NCI-H2081 treated with DMSO at 0.1 percent for 48 hours (cell line): ENCODE results near the gene BRIP1.
"Not testable (repeated sequence)": the region's sequence is repeated elsewhere in the genome, so short reads cannot be mapped to it uniquely, and the experiment has no call there.

Experiments used
- DNase-seq: peaks from one replicate; lab custom pipeline; 2025; lab: John Stamatoyannopoulos, UW

The BRIP1 gene

GRCh38 chr17:61695779-61696337 is 167.5 kb downstream of the BRIP1 start:
- DNase-seq: no peak

GRCh38 chr17:61694095-61694494 is 169.2 kb downstream of the BRIP1 start:
- DNase-seq: no peak

GRCh38 chr17:61689610-61690180 is 173.6 kb downstream of the BRIP1 start:
- DNase-seq: no peak

- no peak for DNase-seq
These were observed 175.6 kb downstream of the BRIP1 start for GRCh38 chr17:61687769-61688168.

DNA sequence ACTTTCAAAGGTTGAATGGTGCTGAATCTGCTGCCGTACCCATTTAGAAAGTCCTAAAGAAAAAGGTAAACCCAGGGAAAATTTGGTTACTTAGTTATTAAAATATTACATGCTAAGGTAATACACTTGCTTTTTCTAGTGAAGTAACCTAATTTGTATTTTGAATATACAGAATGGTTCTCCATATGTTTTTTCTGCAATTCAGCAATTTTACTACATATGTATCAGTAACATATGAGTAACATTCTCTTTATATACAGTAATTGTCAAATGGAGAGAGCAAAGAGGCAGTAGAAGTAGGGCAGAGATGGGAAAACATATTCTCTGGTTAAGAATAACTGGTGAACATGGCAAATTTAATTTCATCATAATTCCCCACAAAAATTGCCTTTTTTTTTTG is 177.2 kb downstream of the BRIP1 start:
- no peak for DNase-seq

DNA sequence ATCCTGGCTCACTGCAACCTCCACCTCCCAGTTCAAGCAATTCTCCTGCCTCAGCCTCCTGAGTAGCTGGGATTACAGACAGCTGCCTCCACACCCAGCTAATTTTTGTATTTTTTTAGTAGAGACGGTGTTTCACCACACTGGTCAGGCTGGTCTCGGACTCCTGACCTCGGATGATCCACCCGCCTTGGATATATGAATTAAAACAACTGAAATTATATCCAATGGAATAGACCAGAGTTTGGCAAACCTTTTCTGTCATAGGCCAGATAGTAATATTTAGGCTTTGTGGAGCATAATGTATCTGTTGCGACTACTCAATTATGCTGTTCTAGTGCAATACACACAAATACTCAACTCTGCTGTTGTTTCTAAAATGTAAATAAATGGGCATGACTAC is 178.5 kb downstream of the BRIP1 start:
- DNase-seq: no peak

- no peak for DNase-seq
These were observed 179.2 kb downstream of the BRIP1 start for GRCh38 chr17:61684172-61684571.

DNA sequence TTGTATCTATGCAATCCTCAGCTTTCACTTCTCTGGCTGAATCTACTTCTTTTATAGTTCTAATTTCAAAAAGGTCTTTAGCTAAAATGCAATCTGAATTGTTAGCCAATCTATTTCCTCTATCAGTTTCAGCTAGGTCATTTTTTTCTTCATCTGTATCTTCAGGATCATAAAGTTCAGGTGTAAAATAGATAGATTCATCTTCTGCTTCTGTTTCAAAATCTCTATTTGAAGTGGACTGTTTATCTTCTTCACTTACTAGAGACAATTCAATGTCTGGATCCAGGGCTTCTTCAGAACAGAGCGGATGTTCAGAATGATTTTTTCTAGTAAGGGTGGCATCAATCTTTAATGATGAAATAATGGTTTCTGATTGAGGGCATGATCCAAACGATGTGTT is 179.9 kb downstream of the BRIP1 start:
- DNase-seq: no peak

DNA sequence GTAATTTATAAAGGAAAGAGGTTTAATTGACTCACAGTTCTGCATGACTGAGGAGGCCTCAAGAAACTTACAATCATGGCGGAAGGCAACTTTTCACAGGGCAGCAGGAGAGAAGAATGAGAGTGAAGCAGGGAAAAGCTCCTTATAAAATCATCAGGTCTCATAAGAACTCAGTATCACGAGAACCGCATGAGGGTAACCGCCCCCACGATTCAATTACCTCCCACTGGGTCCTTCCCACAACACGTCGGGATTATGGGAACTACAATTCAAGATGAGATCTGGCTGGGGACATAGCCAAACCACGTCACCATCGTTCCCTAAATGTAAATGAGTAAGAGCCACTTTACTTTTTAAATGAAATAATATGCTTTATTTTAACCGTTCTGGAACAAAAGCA is 182.4 kb downstream of the BRIP1 start:
- no peak for DNase-seq

DNA sequence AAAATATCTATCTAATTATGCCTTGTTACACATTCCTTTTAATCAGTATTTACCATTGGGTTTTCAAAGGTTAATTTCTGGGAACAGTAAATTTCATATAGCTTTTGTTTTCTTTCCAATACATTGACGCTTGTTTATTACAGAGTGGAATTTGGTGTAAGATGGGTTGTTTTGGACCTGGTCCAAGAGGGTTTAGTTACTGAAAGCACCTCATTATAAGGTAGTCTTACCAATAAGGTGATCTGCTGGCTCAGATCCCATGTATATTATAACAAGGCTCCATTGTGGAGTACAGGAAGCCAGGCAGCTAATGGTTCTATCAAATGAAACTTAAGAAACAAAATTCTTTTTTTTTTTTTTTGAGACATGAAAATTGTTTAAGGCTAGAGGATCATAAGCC is 185.0 kb downstream of the BRIP1 start:
- DNase-seq: peak; percentile 67

DNA sequence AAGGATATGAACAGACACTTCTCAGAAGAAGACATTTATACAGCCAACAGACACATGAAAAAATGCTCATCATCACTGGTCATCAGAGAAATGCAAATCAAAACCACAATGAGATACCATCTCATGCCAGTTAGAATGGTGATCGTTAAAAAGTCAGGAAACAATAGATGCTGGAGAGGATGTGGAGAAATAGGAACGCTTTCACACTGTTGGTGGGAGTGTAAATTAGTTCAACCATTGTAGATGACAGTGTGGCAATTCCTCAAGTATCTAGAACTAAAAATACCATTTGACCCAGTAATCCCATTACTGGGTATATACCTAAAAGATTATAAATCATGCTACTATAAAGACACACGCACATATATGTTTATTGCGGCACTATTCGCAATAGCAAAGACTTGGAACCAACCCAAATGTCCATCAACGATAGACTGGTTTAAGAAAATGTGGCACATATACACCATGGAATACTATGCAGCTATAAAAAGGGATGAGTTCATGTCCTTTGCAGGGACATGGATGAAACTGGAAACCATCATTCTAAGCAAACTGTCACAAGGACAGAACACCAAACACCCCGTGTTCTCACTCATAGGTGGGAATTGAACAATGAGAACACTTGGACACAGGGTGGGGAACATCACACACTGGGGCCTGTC is 186.0 kb downstream of the BRIP1 start:
- DNase-seq: not testable (repeated sequence)

DNA sequence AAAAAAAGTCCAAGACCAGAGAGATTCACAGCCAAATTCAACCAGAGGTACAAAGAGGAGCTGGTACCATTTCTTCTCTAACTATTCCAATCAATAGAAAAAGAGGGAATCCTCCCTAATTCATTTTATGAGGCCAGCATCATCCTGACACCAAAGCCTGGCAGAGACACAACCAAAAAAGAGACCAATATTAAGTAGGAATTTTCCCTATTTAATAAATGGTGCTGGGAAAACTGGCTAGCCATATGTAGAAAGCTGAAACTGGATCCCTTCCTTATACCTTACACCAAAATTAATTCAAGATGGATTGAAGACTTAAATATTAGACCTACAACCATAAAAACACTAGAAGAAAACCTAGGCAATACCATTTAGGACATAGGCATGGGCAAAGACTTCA is 186.8 kb downstream of the BRIP1 start:
- DNase-seq: not testable (repeated sequence)

DNA sequence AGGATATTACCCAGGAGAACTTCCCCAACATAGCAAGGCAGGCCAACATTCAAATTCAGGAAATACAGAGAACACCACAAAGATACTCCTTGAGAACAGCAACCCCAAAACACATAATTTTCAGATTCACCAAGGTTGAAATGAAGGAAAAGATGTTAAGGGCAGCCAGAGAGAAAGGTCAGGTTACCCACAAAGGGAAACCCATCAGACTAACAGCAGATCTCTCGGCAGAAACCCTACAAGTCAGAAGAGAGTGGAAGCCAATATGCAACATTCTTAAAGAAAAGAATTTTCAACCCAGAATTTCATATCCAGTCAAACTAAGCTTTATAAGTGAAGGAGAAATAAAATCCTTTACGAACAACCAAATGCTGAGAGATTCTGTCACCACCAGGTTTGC is 188.7 kb downstream of the BRIP1 start:
- not testable (repeated sequence) for DNase-seq

GRCh38 chr17:61673019-61673897 is 190.1 kb downstream of the BRIP1 start:
- DNase-seq: not testable (repeated sequence)

DNA sequence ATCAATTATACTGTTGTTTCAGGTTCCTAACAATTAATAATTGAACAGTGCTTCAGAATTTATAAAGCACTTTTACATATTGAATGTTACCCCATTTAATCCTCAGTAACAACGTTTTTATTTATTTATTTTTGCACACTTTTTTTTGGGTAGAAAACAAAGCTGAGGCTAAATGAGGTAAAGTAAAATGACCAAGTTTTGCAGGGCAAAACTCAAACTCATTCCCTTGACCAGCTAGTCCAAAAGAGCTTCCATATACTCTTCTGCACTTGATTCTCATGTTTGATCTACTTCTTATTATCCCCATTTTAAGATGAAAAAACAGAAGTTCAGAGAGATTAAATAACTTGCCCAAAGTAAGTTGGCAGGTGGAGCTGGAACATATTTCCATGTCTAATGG is 191.2 kb downstream of the BRIP1 start:
- DNase-seq: no peak

DNA sequence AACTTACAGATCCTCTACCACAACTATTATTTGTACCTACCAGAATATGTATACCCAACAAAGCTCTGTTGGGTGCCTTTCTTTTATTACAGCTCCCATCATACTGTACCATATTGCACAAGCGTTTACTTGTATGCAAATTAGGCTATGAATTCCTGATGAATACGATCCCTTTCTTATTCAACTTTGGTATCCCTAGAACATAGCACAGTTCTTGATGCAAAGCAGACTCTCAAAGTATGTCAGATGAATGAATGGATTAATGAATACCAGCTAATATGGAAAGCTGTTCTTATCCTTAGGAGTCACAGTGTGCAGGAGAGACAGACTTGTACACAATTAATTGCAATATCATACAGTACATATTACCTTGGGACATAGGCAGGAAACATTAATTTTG is 192.6 kb downstream of the BRIP1 start:
- DNase-seq: no peak

- DNase-seq: peak; percentile 96
These were observed 193.8 kb downstream of the BRIP1 start for GRCh38 chr17:61669522-61669921.

DNA sequence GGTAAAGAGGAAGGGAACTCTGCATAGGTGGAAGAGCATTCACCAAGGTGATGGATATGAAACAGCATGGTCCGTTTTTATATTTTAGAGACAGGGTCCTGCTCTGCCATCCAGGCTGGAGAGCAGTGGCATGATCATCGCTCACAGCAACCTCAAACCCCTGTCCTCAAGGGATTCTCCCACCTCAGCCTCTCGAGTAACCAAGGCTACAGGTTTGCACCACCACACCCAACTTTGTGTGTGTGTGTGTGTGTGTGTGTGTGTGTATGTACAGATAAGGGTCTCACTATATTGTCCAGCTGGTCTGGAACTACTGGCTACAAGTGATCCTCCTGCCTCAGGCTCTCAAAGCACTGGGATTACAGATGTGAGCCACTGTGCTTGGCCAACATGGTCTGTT is 194.8 kb downstream of the BRIP1 start:
- DNase-seq: no peak

DNA sequence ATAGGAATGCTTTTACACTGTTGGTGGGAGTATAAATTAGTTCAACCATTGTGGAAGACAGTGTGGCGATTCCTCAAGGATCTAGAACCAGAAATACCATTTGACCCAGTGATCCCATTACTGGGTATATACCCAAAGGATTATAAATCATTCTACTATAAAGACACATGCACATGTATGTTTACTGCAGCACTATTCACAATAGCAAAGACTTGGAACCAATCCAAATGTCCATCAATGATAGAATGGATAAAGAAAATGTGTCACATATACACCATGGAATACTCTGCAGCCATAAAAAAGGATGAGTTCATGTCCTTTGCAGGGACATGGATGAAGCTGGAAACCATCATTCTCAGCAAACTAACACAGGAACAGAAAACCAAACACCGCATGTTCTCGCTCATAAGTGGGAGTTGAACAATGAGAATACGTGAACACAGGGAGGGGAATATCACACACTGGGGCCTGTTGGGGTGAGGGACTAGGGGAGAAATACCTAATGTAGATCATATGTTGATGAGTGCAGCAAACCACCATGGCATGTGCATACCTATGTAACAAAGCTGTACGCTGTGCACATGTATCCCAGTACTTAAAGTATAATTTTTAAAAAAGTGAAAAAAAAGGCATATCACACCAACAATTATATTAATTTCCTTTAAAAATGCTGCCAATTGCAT is 196.8 kb downstream of the BRIP1 start:
- DNase-seq: not testable (repeated sequence)

DNA sequence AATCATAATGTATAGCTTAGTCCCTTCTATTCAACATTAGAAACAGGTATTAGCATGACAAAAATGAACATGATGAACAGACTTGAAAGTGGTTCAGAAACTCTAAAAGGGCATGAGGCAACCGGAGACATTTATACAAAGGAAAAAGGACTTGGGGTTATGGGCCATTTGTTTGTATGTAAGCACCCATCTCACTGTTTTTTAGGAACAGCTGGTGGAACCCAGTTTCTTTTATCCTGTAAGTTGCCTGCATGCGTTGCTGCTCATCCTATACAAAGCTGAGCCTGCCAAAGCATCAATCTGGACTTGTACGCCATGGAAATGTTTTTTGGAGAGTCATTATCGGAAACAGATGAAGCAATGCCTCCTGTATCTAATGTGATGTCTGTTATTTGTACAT is 200.0 kb downstream of the BRIP1 start:
- no peak for DNase-seq

- DNase-seq: no peak
These were observed 200.6 kb downstream of the BRIP1 start for GRCh38 chr17:61662741-61663140.

- no peak for DNase-seq
These were observed 201.1 kb downstream of the BRIP1 start for GRCh38 chr17:61662186-61662585.
